SK-N-SH (cell line): ENCODE data around the gene MAPK6. TPM values are rescaled to one million over a fixed set of nuclear protein-coding genes. Genes with fewer than 3 reads are reported as not detected.
"Not testable (repeated sequence)": the region's sequence is repeated elsewhere in the genome, so short reads cannot be mapped to it uniquely, and the experiment has no call there.

Experiments
- CTCF ChIA-PET: fragments of 300-600, 350-600 bp; formaldehyde crosslinking; extraction: SDS; loops from one replicate; lab custom pipeline; 2021; lab: Yijun Ruan, JAX
- POLR2A ChIA-PET: fragments of 350-600 bp; sonication (Branson Sonifier 250); formaldehyde crosslinking; extraction: SDS; loops from one replicate; lab custom pipeline; 2020; ENCODE audit warnings: antibody characterized with exemption, inconsistent platforms; lab: Yijun Ruan, JAX
- DNase-seq: peaks from one replicate; pipeline ENCODE4 v3.0.0; 2012
- H2AFZ ChIP-seq: fragments of 200-600 bp; sonication (generic); 2 replicates; pipeline ENCODE4 v1.8.1; 2016; ENCODE audit warnings: antibody characterized with exemption, mild to moderate bottlenecking, low read depth
- H3F3A ChIP-seq: fragments of 200-600 bp; sonication (generic); replicated peaks from 2 replicates; pipeline ENCODE3; 2016; ENCODE audit warnings: antibody characterized with exemption, mild to moderate bottlenecking; ENCODE audit not compliant: insufficient read depth
- H3K27ac ChIP-seq, 2 experiments: fragments of 200-500 bp in 1 of 2; fragments of 200-600 bp in 1 of 2; sonication (Bioruptor generic) in 1 of 2; sonication (generic), shearing (Covaris generic) in 1 of 2; 2 replicates each; pipeline versions ENCODE4 v1.5.1 to v1.6.1; 2014 to 2016; ENCODE audit warnings: low read depth in 2 of 2, inconsistent platforms in 1 of 2, low read length in 1 of 2, mild to moderate bottlenecking in 1 of 2, mixed read lengths in 1 of 2
- H3K27me3 ChIP-seq: fragments of 200-600 bp; sonication (generic), shearing (Covaris generic); 2 replicates; pipeline ENCODE4 v1.6.1; 2016; ENCODE audit warnings: mixed run types; ENCODE audit not compliant: insufficient read depth
- H3K36me3 ChIP-seq, 2 experiments: fragments of 200-500 bp in 1 of 2; fragments of 200-600 bp in 1 of 2; sonication (Bioruptor generic) in 1 of 2; sonication (generic) in 1 of 2; replicated peaks in 1 of 2; 2 replicates each; pipeline versions ENCODE3 to v1.5.1; 2014 to 2016; ENCODE audit warnings: low read length in 1 of 2, mild to moderate bottlenecking in 1 of 2; ENCODE audit not compliant: insufficient read depth in 2 of 2, control insufficient read depth in 1 of 2
- H3K4me1 ChIP-seq, 2 experiments: fragments of 200-500 bp in 1 of 2; fragments of 200-600 bp in 1 of 2; sonication (Bioruptor generic) in 1 of 2; sonication (generic), shearing (Covaris generic) in 1 of 2; 2 replicates each; pipeline versions ENCODE4 v1.5.1 to v1.6.1; 2014 to 2016; ENCODE audit warnings: low read depth in 1 of 2, low read length in 1 of 2, mixed run types in 1 of 2; ENCODE audit not compliant: insufficient read depth in 2 of 2, control insufficient read depth in 1 of 2
- H3K4me2 ChIP-seq: fragments of 200-600 bp; sonication (generic), shearing (Covaris generic); 2 replicates; pipeline ENCODE4 v1.6.1; 2017; ENCODE audit warnings: mixed run types
- H3K4me3 ChIP-seq, 2 experiments: fragments of 200-500 bp in 1 of 2; fragments of 200-600 bp in 1 of 2; sonication (Bioruptor generic) in 1 of 2; sonication (generic), shearing (Covaris generic) in 1 of 2; 2 replicates each; pipeline versions ENCODE4 v1.5.1 to v1.8.1; 2014 to 2016; ENCODE audit warnings: low read depth in 2 of 2, inconsistent platforms in 1 of 2, low read length in 1 of 2, mild to moderate bottlenecking in 1 of 2, mixed read lengths in 1 of 2, moderate library complexity in 1 of 2
- H3K79me2 ChIP-seq: fragments of 200-600 bp; sonication (generic); 2 replicates; pipeline ENCODE4 v1.8.1; 2017; ENCODE audit warnings: mild to moderate bottlenecking; ENCODE audit not compliant: insufficient read depth
- H3K9ac ChIP-seq: fragments of 200-600 bp; sonication (generic); 2 replicates; pipeline ENCODE4 v1.6.1; 2017; ENCODE audit warnings: mixed run types
- H3K9me2 ChIP-seq: fragments of 200-600 bp; sonication (generic); 2 replicates; pipeline ENCODE4 v1.6.1; 2017; ENCODE audit warnings: mixed run types
- H3K9me3 ChIP-seq: fragments of 200-600 bp; sonication (generic); 2 replicates; pipeline ENCODE4 v1.6.1; 2017; ENCODE audit warnings: mixed run types, mild to moderate bottlenecking, moderate library complexity
- H4K20me1 ChIP-seq: fragments of 200-600 bp; sonication (generic); 2 replicates; pipeline ENCODE4 v1.6.1; 2017; ENCODE audit warnings: mild to moderate bottlenecking, mixed run types; ENCODE audit not compliant: insufficient read depth
- ELF1 ChIP-seq: IDR thresholded peaks from 2 replicates; pipeline ENCODE4 v1.4.0; 2012
- FOXM1 ChIP-seq: IDR thresholded peaks from 2 replicates; pipeline ENCODE4 v1.4.0; 2012; ENCODE audit warnings: low read depth, mild to moderate bottlenecking
- GATA2 ChIP-seq: sonication (generic); formaldehyde crosslinking; IDR thresholded peaks from 2 replicates; pipeline ENCODE4 v1.5.0; 2020; ENCODE audit warnings: mild to moderate bottlenecking, missing genetic modification reagents
- NFIC ChIP-seq: IDR thresholded peaks from 2 replicates; pipeline ENCODE4 v1.4.0; 2012; ENCODE audit warnings: borderline replicate concordance
- NRF1 ChIP-seq: IDR thresholded peaks from 2 replicates; pipeline ENCODE4 v1.6.1; 2012; ENCODE audit warnings: low read depth, mild to moderate bottlenecking, low read length
- POLR2AphosphoS5 ChIP-seq: IDR thresholded peaks from 2 replicates; pipeline ENCODE4 v1.6.1; 2012; ENCODE audit warnings: low read depth, low read length
- SMC3 ChIP-seq: IDR thresholded peaks from 2 replicates; pipeline ENCODE4 v1.6.1; 2012; ENCODE audit warnings: low read depth, low read length, improper control_type of control experiment
- TAF1 ChIP-seq: IDR thresholded peaks from 2 replicates; pipeline ENCODE4 v1.6.1; 2012; ENCODE audit warnings: low read depth, mild to moderate bottlenecking, low read length, moderate library complexity, borderline replicate concordance
- TCF12 ChIP-seq: IDR thresholded peaks from 2 replicates; pipeline ENCODE4 v1.4.0; 2012
- WGBS: methylation state at CpG from one replicate; pipeline ENCODE4 v1.1.6; 2017; ENCODE audit warnings: low lambda C conversion rate; 5-methylcytosine and 5-hydroxymethylcytosine counted together
- polyA plus RNA-seq, 3 experiments: library from polyadenylated mRNA; depleted of rRNA; stranded (reverse); fragments of >200 nt; gene quantifications; 2 replicates each; pipeline ENCODE4 v1.2.3, GENCODE V29; 2012
- TF ChIP-seq, protein P1 (sequence below): fragments of 200-600 bp; sonication (generic); IDR thresholded peaks from 2 replicates; pipeline ENCODE4 v1.6.1; 2017; ENCODE audit warnings: antibody characterized with exemption, mild to moderate bottlenecking, moderate library complexity
- TF ChIP-seq, protein P2 (sequence below): IDR thresholded peaks from 2 replicates; pipeline ENCODE4; 2012
- TF ChIP-seq, protein P3 (sequence below): IDR thresholded peaks from 2 replicates; pipeline ENCODE4 v1.4.0; 2012; ENCODE audit warnings: low read depth, borderline replicate concordance
- TF ChIP-seq, protein P4 (sequence below): fragments of 150-350 bp; IDR thresholded peaks from 2 replicates; pipeline ENCODE4 v1.6.1; 2016; ENCODE audit warnings: mild to moderate bottlenecking, low read depth, low read length

MAPK6 gene
- polyA plus RNA-seq, 1 of the 3 experiments (the other 2 are of a cell fraction), result 16.9 TPM

DNA sequence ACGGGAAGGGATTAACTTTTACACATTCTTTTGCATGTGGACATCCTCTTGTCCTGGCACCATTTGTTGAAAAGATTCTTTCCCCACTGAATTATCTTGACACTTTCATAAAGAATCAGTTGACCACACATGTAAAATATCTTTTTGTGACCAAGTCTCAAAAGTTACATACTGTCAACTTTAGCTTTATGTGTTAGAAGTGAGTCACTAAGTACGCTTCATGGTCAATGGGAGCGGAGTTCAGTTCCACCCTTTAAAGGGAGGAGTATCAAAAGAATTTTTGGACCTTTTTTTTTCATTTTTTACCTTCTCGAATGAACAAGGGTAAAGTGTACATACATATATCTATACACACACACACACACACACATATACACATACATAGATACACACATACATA is 35.4 kb downstream of the MAPK6 start (continued):
- TF ChIP-seq, protein P1, sequence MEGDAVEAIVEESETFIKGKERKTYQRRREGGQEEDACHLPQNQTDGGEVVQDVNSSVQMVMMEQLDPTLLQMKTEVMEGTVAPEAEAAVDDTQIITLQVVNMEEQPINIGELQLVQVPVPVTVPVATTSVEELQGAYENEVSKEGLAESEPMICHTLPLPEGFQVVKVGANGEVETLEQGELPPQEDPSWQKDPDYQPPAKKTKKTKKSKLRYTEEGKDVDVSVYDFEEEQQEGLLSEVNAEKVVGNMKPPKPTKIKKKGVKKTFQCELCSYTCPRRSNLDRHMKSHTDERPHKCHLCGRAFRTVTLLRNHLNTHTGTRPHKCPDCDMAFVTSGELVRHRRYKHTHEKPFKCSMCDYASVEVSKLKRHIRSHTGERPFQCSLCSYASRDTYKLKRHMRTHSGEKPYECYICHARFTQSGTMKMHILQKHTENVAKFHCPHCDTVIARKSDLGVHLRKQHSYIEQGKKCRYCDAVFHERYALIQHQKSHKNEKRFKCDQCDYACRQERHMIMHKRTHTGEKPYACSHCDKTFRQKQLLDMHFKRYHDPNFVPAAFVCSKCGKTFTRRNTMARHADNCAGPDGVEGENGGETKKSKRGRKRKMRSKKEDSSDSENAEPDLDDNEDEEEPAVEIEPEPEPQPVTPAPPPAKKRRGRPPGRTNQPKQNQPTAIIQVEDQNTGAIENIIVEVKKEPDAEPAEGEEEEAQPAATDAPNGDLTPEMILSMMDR, result no peak
- TF ChIP-seq NRF1, result no peak
- TF ChIP-seq, protein P2, sequence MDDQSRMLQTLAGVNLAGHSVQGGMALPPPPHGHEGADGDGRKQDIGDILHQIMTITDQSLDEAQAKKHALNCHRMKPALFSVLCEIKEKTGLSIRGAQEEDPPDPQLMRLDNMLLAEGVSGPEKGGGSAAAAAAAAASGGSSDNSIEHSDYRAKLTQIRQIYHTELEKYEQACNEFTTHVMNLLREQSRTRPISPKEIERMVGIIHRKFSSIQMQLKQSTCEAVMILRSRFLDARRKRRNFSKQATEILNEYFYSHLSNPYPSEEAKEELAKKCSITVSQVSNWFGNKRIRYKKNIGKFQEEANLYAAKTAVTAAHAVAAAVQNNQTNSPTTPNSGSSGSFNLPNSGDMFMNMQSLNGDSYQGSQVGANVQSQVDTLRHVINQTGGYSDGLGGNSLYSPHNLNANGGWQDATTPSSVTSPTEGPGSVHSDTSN, result no peak
- no peak for TF ChIP-seq TCF12

DNA sequence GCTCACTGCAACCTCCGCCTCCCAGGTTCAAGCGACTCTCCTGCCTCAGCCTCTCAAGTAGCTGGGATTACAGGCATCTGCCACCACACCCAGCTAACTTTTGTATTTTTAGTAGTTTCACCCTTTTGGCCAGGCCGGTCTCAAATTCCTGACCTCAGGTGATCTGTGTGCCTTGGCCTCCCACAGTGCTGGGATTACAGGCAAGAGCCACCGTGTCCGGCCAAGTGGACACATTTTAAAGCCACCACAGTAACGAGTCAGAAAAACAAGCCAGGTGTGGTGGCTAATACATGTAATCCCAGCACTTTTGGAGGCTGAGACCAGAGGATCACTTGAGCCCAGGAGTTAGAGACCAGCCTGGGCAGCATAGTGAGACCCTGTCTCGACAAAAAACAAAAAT is 35.8 kb downstream of the MAPK6 start:
- H3K9me3 ChIP-seq, DNase-seq, POLR2A ChIA-PET, H3K27me3 ChIP-seq, H3F3A ChIP-seq, H3K4me1 ChIP-seq, H3K27ac ChIP-seq, H4K20me1 ChIP-seq, H2AFZ ChIP-seq, H3K9me2 ChIP-seq, CTCF ChIA-PET, H3K4me2 ChIP-seq, H3K9ac ChIP-seq, H3K4me3 ChIP-seq: not testable (repeated sequence)
- peaks cover 88% of the 10 kb centered on the region for H3K79me2 ChIP-seq
- H3K36me3 ChIP-seq, result peaks cover 35 to 95% of the 10 kb centered on the region in 2 experiments
- WGBS, result 86% methylated on average over 7 of the region's 7 CpGs

DNA sequence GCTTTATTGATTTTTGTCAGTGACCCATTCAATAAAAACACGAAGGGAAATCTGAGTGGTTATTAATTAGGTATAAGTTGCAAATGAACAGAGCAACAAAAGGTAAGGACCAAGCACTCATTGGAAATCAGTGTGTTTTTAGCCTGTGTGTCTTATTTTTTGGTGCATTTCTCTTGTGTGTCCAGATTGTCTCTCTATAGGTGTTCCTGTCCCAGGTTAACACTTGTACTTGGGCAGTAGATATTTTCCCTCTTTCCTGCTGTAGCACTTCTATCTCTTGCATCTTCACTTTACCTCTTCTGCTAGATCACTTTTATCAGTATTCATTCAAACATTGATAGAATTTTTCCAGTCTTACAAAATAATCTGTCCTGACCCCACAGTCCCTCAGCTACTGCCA is 37.0 kb downstream of the MAPK6 start:
- no peak overlapping the region for H3K27ac ChIP-seq
- no peak for DNase-seq
- H3K9me2 ChIP-seq, result no peaks in the 10 kb centered on the region
- no peaks in the 10 kb centered on the region for H3K4me1 ChIP-seq
- WGBS, result 100% methylated on average over 1 of the region's 1 CpG
- H3F3A ChIP-seq, result peaks cover 5% of the 10 kb centered on the region
- TF ChIP-seq SMC3 (no peak), POLR2AphosphoS5 (no peak), FOXM1 (no peak), TAF1 (no peak), GATA2 (CRISPR knock-in tag) (no peak), ELF1 (no peak), NFIC (no peak), NRF1 (no peak), TCF12 (no peak)
- TF ChIP-seq, protein P3, sequence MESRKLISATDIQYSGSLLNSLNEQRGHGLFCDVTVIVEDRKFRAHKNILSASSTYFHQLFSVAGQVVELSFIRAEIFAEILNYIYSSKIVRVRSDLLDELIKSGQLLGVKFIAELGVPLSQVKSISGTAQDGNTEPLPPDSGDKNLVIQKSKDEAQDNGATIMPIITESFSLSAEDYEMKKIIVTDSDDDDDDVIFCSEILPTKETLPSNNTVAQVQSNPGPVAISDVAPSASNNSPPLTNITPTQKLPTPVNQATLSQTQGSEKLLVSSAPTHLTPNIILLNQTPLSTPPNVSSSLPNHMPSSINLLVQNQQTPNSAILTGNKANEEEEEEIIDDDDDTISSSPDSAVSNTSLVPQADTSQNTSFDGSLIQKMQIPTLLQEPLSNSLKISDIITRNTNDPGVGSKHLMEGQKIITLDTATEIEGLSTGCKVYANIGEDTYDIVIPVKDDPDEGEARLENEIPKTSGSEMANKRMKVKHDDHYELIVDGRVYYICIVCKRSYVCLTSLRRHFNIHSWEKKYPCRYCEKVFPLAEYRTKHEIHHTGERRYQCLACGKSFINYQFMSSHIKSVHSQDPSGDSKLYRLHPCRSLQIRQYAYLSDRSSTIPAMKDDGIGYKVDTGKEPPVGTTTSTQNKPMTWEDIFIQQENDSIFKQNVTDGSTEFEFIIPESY, result no peak
- TF ChIP-seq, protein P4, sequence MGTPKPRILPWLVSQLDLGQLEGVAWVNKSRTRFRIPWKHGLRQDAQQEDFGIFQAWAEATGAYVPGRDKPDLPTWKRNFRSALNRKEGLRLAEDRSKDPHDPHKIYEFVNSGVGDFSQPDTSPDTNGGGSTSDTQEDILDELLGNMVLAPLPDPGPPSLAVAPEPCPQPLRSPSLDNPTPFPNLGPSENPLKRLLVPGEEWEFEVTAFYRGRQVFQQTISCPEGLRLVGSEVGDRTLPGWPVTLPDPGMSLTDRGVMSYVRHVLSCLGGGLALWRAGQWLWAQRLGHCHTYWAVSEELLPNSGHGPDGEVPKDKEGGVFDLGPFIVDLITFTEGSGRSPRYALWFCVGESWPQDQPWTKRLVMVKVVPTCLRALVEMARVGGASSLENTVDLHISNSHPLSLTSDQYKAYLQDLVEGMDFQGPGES, result no peak
- H4K20me1 ChIP-seq, result peaks cover 7% of the 10 kb centered on the region; the same call in 1 of the 2 replicates
- no peaks in the 10 kb centered on the region for H3K9me3 ChIP-seq
- CTCF ChIA-PET, result no interaction called here
- no peak overlapping the region for H2AFZ ChIP-seq
- no peak overlapping the region for H3K4me2 ChIP-seq
- no peaks in the 10 kb centered on the region for H3K27me3 ChIP-seq
- H3K4me3 ChIP-seq, result no peak overlapping the region
- POLR2A ChIA-PET, result no interaction called here
- peaks cover 46 to 94% of the 10 kb centered on the region in 2 experiments for H3K36me3 ChIP-seq
- peaks cover 88% of the 10 kb centered on the region for H3K79me2 ChIP-seq
- H3K9ac ChIP-seq, result no peak overlapping the region
